Chondrocyte (in vitro differentiated cells): Measurements from ENCODE around the gene ATP6V1E1. TPM values are rescaled to one million over a fixed set of nuclear protein-coding genes. Genes with fewer than 3 reads are reported as not detected.

Source experiments
- DNase-seq: peaks from one replicate; pipeline ENCODE4 v3.0.0; 2021; ENCODE audit warnings: mixed read lengths, low spot score
- H3K27ac Mint-ChIP-seq: one replicate; pipeline ENCODE4 v1.8.0; 2021; ENCODE audit warnings: mild to moderate bottlenecking, moderate library complexity, mixed read lengths; ENCODE audit not compliant: unreplicated experiment
- H3K27me3 Mint-ChIP-seq: 2 replicates; pipeline ENCODE4 v1.8.0; 2021; ENCODE audit warnings: low read depth, mixed read lengths
- H3K36me3 Mint-ChIP-seq: 2 replicates; pipeline ENCODE4 v1.8.0; 2021; ENCODE audit warnings: low read depth, mixed read lengths
- H3K4me1 Mint-ChIP-seq: 2 replicates; pipeline ENCODE4 v1.8.0; 2021; ENCODE audit warnings: low read depth, mild to moderate bottlenecking, mixed read lengths
- H3K4me3 Mint-ChIP-seq: one replicate; pipeline ENCODE4 v1.8.0; 2021; ENCODE audit warnings: mild to moderate bottlenecking, moderate library complexity, mixed read lengths; ENCODE audit not compliant: unreplicated experiment
- H3K9me3 Mint-ChIP-seq: 2 replicates; pipeline ENCODE4 v1.8.0; 2021; ENCODE audit warnings: low read depth, mixed read lengths
- CTCF ChIP-seq: fragments of 200-600 bp; sonication (generic); IDR thresholded peaks from 2 replicates; pipeline ENCODE4 v1.5.0; 2021; ENCODE audit warnings: antibody characterized with exemption, mild to moderate bottlenecking, moderate library complexity
- total RNA-seq: library from RNA; stranded (reverse); gene quantifications from 3 replicates; pipeline ENCODE4 v1.2.1, GENCODE V29; 2021

The ATP6V1E1 gene
- total RNA-seq, 1 donor from 2014 or later, result 120 TPM

- DNase-seq, result no peak
- peaks cover 5% of the 10 kb centered on the region for H3K4me1 Mint-ChIP-seq
- no peaks in the 10 kb centered on the region for H3K9me3 Mint-ChIP-seq
- no peaks in the 10 kb centered on the region for H3K27me3 Mint-ChIP-seq
- H3K36me3 Mint-ChIP-seq, result peaks cover 28% of the 10 kb centered on the region
- TF ChIP-seq CTCF, result no peak
- no peak overlapping the region for H3K4me3 Mint-ChIP-seq
- H3K27ac Mint-ChIP-seq, result peak overlapping the region; percentile 49
Observed at GRCh38 chr22:17601031-17601430, 27.5 kb downstream of the ATP6V1E1 start.

DNA sequence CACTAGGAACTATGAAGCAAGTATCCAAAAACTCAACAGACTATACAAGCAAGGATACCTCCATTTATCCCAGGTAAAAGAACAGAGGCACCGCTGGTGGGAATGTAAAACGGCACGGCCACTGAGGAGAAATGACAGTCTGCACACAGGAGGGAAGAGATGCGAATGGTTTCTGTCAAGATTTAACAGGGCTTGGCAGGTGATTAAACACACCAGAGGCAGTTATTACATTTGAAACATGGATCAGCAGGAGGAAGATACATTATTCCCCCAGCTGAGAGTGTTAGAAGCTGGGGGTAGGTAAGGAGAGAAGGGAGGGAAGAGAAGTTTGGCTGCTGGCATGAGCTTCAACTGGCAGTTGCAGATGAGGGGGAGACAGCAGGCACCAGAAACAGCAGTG is 30.2 kb downstream of the ATP6V1E1 start:
- no peaks in the 10 kb centered on the region for H3K9me3 Mint-ChIP-seq
- H3K36me3 Mint-ChIP-seq, result peaks cover 42% of the 10 kb centered on the region
- H3K4me3 Mint-ChIP-seq, result no peak overlapping the region
- peak overlapping the region; percentile 2 for H3K27ac Mint-ChIP-seq
- peaks cover 5% of the 10 kb centered on the region for H3K4me1 Mint-ChIP-seq
- H3K27me3 Mint-ChIP-seq, result no peaks in the 10 kb centered on the region
- no peak for DNase-seq
- TF ChIP-seq CTCF, result no peak

GRCh38 chr22:17597217-17597616 is 31.3 kb downstream of the ATP6V1E1 start:
- no peak for DNase-seq
- Mint-ChIP-seq H3K27me3 (no peaks in the 10 kb centered on the region), H3K27ac (peak overlapping the region; percentile 75), H3K4me1 (peaks cover 5% of the 10 kb centered on the region), H3K4me3 (no peak overlapping the region), H3K9me3 (no peaks in the 10 kb centered on the region), H3K36me3 (peaks cover 51% of the 10 kb centered on the region)
- TF ChIP-seq CTCF, result no peak

- H3K27me3 Mint-ChIP-seq, result no peaks in the 10 kb centered on the region
- no peak for TF ChIP-seq CTCF
- no peak overlapping the region for H3K4me3 Mint-ChIP-seq
- peaks cover 58% of the 10 kb centered on the region for H3K36me3 Mint-ChIP-seq
- no peak overlapping the region for H3K27ac Mint-ChIP-seq
- no peaks in the 10 kb centered on the region for H3K9me3 Mint-ChIP-seq
- DNase-seq, result no peak
- peaks cover 5% of the 10 kb centered on the region for H3K4me1 Mint-ChIP-seq
Observed at GRCh38 chr22:17596226-17596625, 32.3 kb downstream of the ATP6V1E1 start.

- no peak for TF ChIP-seq CTCF
- Mint-ChIP-seq H3K4me3 (no peak overlapping the region), H3K36me3 (peaks cover 43% of the 10 kb centered on the region), H3K4me1 (peaks cover 1% of the 10 kb centered on the region), H3K9me3 (no peaks in the 10 kb centered on the region), H3K27me3 (no peaks in the 10 kb centered on the region), H3K27ac (no peak overlapping the region)
- no peak for DNase-seq
Observed at GRCh38 chr22:17592201-17592600, 36.3 kb downstream of the ATP6V1E1 start.
